ENCODE results near the gene TRAF6.

Gene TRAF6

GRCh38 chr11:36441610-36442208 lies 68.4 kb downstream of the TRAF6 start:
- no peak overlapping the region for H3K9ac ChIP-seq (ENCODE audit: low read depth, low read length)
- H3K36me3 ChIP-seq (ENCODE audit: control insufficient read depth, insufficient read depth, low read length), result no peaks in the 10 kb centered on the region
- H3K9me3 ChIP-seq (ENCODE audit: control insufficient read depth, insufficient read depth, low read length), result no peaks in the 10 kb centered on the region
- H3K27me3 ChIP-seq (ENCODE audit: control insufficient read depth, insufficient read depth, low read length), result no peaks in the 10 kb centered on the region
- H3K4me3 ChIP-seq (ENCODE audit: low read depth, low read length), result no peak overlapping the region
- H3K4me1 ChIP-seq (ENCODE audit: control insufficient read depth, insufficient read depth, low read length), result no peaks in the 10 kb centered on the region

- H3K4me1 ChIP-seq (ENCODE audit: control insufficient read depth, insufficient read depth, low read length), result no peaks in the 10 kb centered on the region
- no peak overlapping the region for H3K4me3 ChIP-seq (ENCODE audit: low read depth, low read length)
- H3K27me3 ChIP-seq (ENCODE audit: control insufficient read depth, insufficient read depth, low read length), result no peaks in the 10 kb centered on the region
- no peaks in the 10 kb centered on the region for H3K36me3 ChIP-seq (ENCODE audit: control insufficient read depth, insufficient read depth, low read length)
- no peaks in the 10 kb centered on the region for H3K9me3 ChIP-seq (ENCODE audit: control insufficient read depth, insufficient read depth, low read length)
- H3K9ac ChIP-seq (ENCODE audit: low read depth, low read length), result no peak overlapping the region
These were observed 71.9 kb downstream of the TRAF6 start for GRCh38 chr11:36438126-36438525.

- no peaks in the 10 kb centered on the region for H3K27me3 ChIP-seq (ENCODE audit: control insufficient read depth, insufficient read depth, low read length)
- H3K36me3 ChIP-seq (ENCODE audit: control insufficient read depth, insufficient read depth, low read length), result no peaks in the 10 kb centered on the region
- no peak overlapping the region for H3K9ac ChIP-seq (ENCODE audit: low read depth, low read length)
- H3K4me3 ChIP-seq (ENCODE audit: low read depth, low read length), result no peak overlapping the region
- no peaks in the 10 kb centered on the region for H3K4me1 ChIP-seq (ENCODE audit: control insufficient read depth, insufficient read depth, low read length)
- H3K9me3 ChIP-seq (ENCODE audit: control insufficient read depth, insufficient read depth, low read length), result no peaks in the 10 kb centered on the region
These were observed 72.7 kb downstream of the TRAF6 start for GRCh38 chr11:36437413-36437812.

Measured in iPS-15b (cell line).